HepG2 (cell line): ENCODE measurements around the gene FSIP1. TPM values are rescaled to one million over a fixed set of nuclear protein-coding genes. Genes with fewer than 3 reads are reported as not detected.

Source experiments
- ATAC-seq: fragments of 200-7000 bp; cut with Tn5 transposase; 3 replicates; pipeline ENCODE4 v1.9.1; 2020; ENCODE audit warnings: mild to moderate bottlenecking, moderate library complexity
- BruUV-seq: library from RNA; stranded (reverse); fragments of 400-500 nt; replicated peaks from 2 replicates; lab custom pipeline; 2021; lab: Mats Ljungman, UMichigan
- CTCF ChIA-PET: fragments of 300-600 bp; formaldehyde crosslinking; extraction: SDS; loops from one replicate; lab custom pipeline; 2021; ENCODE audit warnings: low total read pairs, inconsistent platforms, low intra/inter-chr PET ratio; lab: Yijun Ruan, JAX
- POLR2A ChIA-PET: fragments of 350-600 bp; sonication (Branson Sonifier 250); formaldehyde crosslinking; loops from one replicate; lab custom pipeline; 2020; ENCODE audit warnings: antibody characterized with exemption, inconsistent platforms; lab: Yijun Ruan, JAX
- DNase-seq: peaks from one replicate; pipeline ENCODE4 v3.0.0-alpha.2; 2015; ENCODE audit warnings: low spot score
- FAIRE-seq: peaks from 3 replicates; lab custom pipeline; 2011; peaks lifted over from hg19 to GRCh38; lab: Jason Lieb, UNC
- H2AFZ ChIP-seq: one replicate; pipeline ENCODE4 v1.6.1; 2011; ENCODE audit warnings: low read length, inconsistent platforms
- H3K27ac ChIP-seq: fragments of 300-600 bp; 3 replicates; pipeline ENCODE4 v1.8.0; 2011; ENCODE audit warnings: mixed run types, mild to moderate bottlenecking, mixed read lengths, low read length, inconsistent platforms; ENCODE audit not compliant: insufficient read depth; ENCODE audit errors: extremely low read length
- H3K27me3 ChIP-seq, 2 experiments: fragments of 200-600 bp in 1 of 2; 2 replicates in 1 of 2; 3 replicates in 1 of 2; pipeline versions ENCODE4 v1.6.0 to v1.8.0; 2011; ENCODE audit warnings: low read length in 2 of 2, mild to moderate bottlenecking in 2 of 2, moderate library complexity in 2 of 2, inconsistent platforms in 1 of 2; ENCODE audit not compliant: insufficient read depth in 2 of 2, control insufficient read depth in 1 of 2
- H3K36me3 ChIP-seq, 2 experiments: fragments of 200-600 bp in 1 of 2; replicated peaks in 1 of 2; 2 replicates in 1 of 2; 3 replicates in 1 of 2; pipeline versions ENCODE4 v1.5.1 to v1.8.0; 2011; ENCODE audit warnings: low read length in 2 of 2, inconsistent platforms in 1 of 2; ENCODE audit not compliant: insufficient read depth in 2 of 2, control insufficient read depth in 1 of 2
- H3K4me1 ChIP-seq: 2 replicates; pipeline ENCODE4 v1.5.1; 2012; ENCODE audit warnings: low read length, inconsistent platforms; ENCODE audit not compliant: insufficient read depth
- H3K4me2 ChIP-seq: 2 replicates; pipeline ENCODE4 v1.6.0; 2011; ENCODE audit warnings: low read depth, low read length, inconsistent platforms
- H3K4me3 ChIP-seq, 3 experiments: fragments of 200-600 bp in 1 of 3; sonication (generic), shearing (Covaris generic) in 1 of 3; replicated peaks in 1 of 3; 2 replicates each; pipeline ENCODE4 v1.5.1; 2011 to 2016; ENCODE audit warnings: low read length in 3 of 3, inconsistent platforms in 2 of 3, low read depth in 2 of 3, mild to moderate bottlenecking in 2 of 3, control low read depth in 1 of 3, mixed read lengths in 1 of 3; ENCODE audit not compliant: insufficient read depth in 1 of 3
- H3K79me2 ChIP-seq: one replicate; pipeline ENCODE4 v1.6.1; 2011; ENCODE audit warnings: low read length, inconsistent platforms; ENCODE audit not compliant: insufficient read depth
- H3K9ac ChIP-seq: 2 replicates; pipeline ENCODE4 v1.6.0; 2011; ENCODE audit warnings: mild to moderate bottlenecking, low read depth, low read length, inconsistent platforms; ENCODE audit not compliant: insufficient read depth
- H3K9me3 ChIP-seq: 2 replicates; pipeline ENCODE4 v1.5.1; 2012; ENCODE audit warnings: mild to moderate bottlenecking, low read length
- H4K20me1 ChIP-seq: 2 replicates; pipeline ENCODE4 v1.6.0; 2011; ENCODE audit warnings: inconsistent platforms, mild to moderate bottlenecking, low read length, moderate library complexity; ENCODE audit not compliant: insufficient read depth
- ATF2 ChIP-seq: sonication (generic); formaldehyde crosslinking; IDR thresholded peaks from 2 replicates; pipeline ENCODE4 v1.4.0; 2020; ENCODE audit warnings: missing genetic modification reagents
- CC2D1A ChIP-seq: sonication (generic); formaldehyde crosslinking; IDR thresholded peaks from 2 replicates; pipeline ENCODE4 v1.8.1; 2023; ENCODE audit warnings: mild to moderate bottlenecking, missing genetic modification reagents
- FLYWCH1 ChIP-seq: sonication (generic); formaldehyde crosslinking; IDR thresholded peaks from 2 replicates; pipeline ENCODE4 v1.8.1; 2023; ENCODE audit warnings: mild to moderate bottlenecking, missing genetic modification reagents
- FOXK1 ChIP-seq: sonication (generic); formaldehyde crosslinking; IDR thresholded peaks from 2 replicates; pipeline ENCODE4 v1.4.0; 2020; ENCODE audit warnings: low read depth, missing genetic modification reagents, borderline replicate concordance
- KLF11 ChIP-seq: IDR thresholded peaks from 2 replicates; pipeline ENCODE4 v1.6.1; 2016; ENCODE audit warnings: missing compliant biosample characterization
- SAFB2 ChIP-seq: sonication (generic); formaldehyde crosslinking; IDR thresholded peaks from 2 replicates; pipeline ENCODE4 v1.5.1; 2020; ENCODE audit warnings: missing genetic modification reagents, low read depth, mild to moderate bottlenecking, borderline replicate concordance
- TBP ChIP-seq: sonication (generic); formaldehyde crosslinking; IDR thresholded peaks from 2 replicates; pipeline ENCODE4 v1.5.0; 2020; ENCODE audit warnings: missing genetic modification reagents
- ZFY ChIP-seq: sonication (generic); formaldehyde crosslinking; IDR thresholded peaks from 2 replicates; pipeline ENCODE4 v1.4.0; 2020; ENCODE audit warnings: missing genetic modification reagents
- ZHX1 ChIP-seq: sonication (generic); formaldehyde crosslinking; IDR thresholded peaks from 2 replicates; pipeline ENCODE4 v1.8.1; 2022; ENCODE audit warnings: low read depth, mild to moderate bottlenecking, missing genetic modification reagents
- ZNF251 ChIP-seq: sonication (generic); formaldehyde crosslinking; IDR thresholded peaks from 2 replicates; pipeline ENCODE4 v1.9.0; 2021; ENCODE audit warnings: mild to moderate bottlenecking, missing genetic modification reagents
- ZNF839 ChIP-seq: sonication (generic); formaldehyde crosslinking; IDR thresholded peaks from 2 replicates; pipeline ENCODE4 v1.4.0; 2020; ENCODE audit warnings: missing genetic modification reagents, mild to moderate bottlenecking, borderline replicate concordance
- WGBS: methylation state at CpG from one replicate; pipeline ENCODE4 v1.1.6; 2017; ENCODE audit warnings: low lambda C conversion rate; 5-methylcytosine and 5-hydroxymethylcytosine counted together
- in situ Hi-C: cut with HindIII; loops from 2 replicates; pipeline ENCODE4 v1.10.0; 2017; ENCODE audit warnings: low pct_unique_long_range_greater_than_20kb; ENCODE audit not compliant: extremely low pct_ligation_motif_present
- intact Hi-C: fragments of 100-400 bp; cut with micrococcal nuclease; formaldehyde crosslinking; loops from one replicate; pipeline ENCODE4 v1.10.0; 2022; ENCODE audit not compliant: unreplicated experiment
- polyA plus RNA-seq, 8 experiments: library from polyadenylated mRNA; depleted of rRNA in 3 of 8; stranded (reverse) in 7 of 8; unstranded in 1 of 8; fragments of >200 nt; fragmentation: Illumina TruSeq in 4 of 8; extraction: Trizol in 4 of 8; gene quantifications; 2 replicates each; pipeline versions ENCODE4 v1.2.1 to v1.2.3, GENCODE V29; 2011 to 2016; ENCODE audit warnings: low read depth in 4 of 8, missing spikeins in 1 of 8, mixed read lengths in 1 of 8; ENCODE audit not compliant: insufficient read depth in 1 of 8
- total RNA-seq, 5 experiments: library from RNA; depleted of rRNA; stranded (reverse); fragments of >200 nt; fragmentation: Illumina TruSeq; extraction: Trizol; gene quantifications; 2 replicates each; pipeline ENCODE4 v1.2.3, GENCODE V29; 2016; ENCODE audit warnings: low read depth in 1 of 5

The FSIP1 gene
- total and polyA plus RNA-seq, 2 of the 13 experiments (the other 11 are each of a cell fraction or from before 2014, with no cell fraction given), result 0.18 TPM; not detected in 1

GRCh38 chr15:39682366-39682765, 100.3 kb downstream of the FSIP1 start (continued):
- TF ChIP-seq ZNF251 (CRISPR knock-in tag), result no peak

- POLR2A ChIA-PET, result no interaction called here
- no TSS peak for BruUV-seq
- FAIRE-seq (no peak), DNase-seq (no peak)
- Histone ChIP-seq H3K9ac (no peak overlapping the region), H4K20me1 (no peaks in the 10 kb centered on the region), H3K79me2 (no peaks in the 10 kb centered on the region), H3K36me3 (no peaks in the 10 kb centered on the region), H3K9me3 (no peaks in the 10 kb centered on the region), H3K27me3 (no peaks in the 10 kb centered on the region; a peak in 1 of 5 replicates), H2AFZ (no peak overlapping the region), H3K4me1 (no peaks in the 10 kb centered on the region), H3K27ac (no peak overlapping the region), H3K4me3 (no peak overlapping the region)
- 0% methylated on average over 2 of the region's 2 CpGs for WGBS
- in situ Hi-C loops, result no loop called here
- TF ChIP-seq CC2D1A (CRISPR knock-in tag) (no peak), ZHX1 (CRISPR knock-in tag) (no peak), SAFB2 (CRISPR knock-in tag) (no peak), FLYWCH1 (CRISPR knock-in tag) (no peak), ZFY (CRISPR knock-in tag) (no peak), ATF2 (no peak), KLF11 (no peak), FOXK1 (CRISPR knock-in tag) (no peak), TBP (no peak), ZNF839 (CRISPR knock-in tag) (no peak)
- TF ChIP-seq, all 625 proteins: peak for 0
- H3K4me2 ChIP-seq, result no peak overlapping the region
- no peak for ATAC-seq
- CTCF ChIA-PET, result no interaction called here
- intact Hi-C loops, result no loop called here
Observed at GRCh38 chr15:39680868-39681267, 101.8 kb downstream of the FSIP1 start.
